ENCODE results near the gene SBDS. TPM values are rescaled to one million over a fixed set of nuclear protein-coding genes. Genes with fewer than 3 reads are reported as not detected.
"Not testable (repeated sequence)": the region's sequence is repeated elsewhere in the genome, so short reads cannot be mapped to it uniquely, and the experiment has no call there.

Gene SBDS
- total RNA-seq, 5 donors from 2014 or later (not counting 1 experiment from before 2014, with no cell fraction given): 59.9 to 297 (median 62.8) TPM

DNA sequence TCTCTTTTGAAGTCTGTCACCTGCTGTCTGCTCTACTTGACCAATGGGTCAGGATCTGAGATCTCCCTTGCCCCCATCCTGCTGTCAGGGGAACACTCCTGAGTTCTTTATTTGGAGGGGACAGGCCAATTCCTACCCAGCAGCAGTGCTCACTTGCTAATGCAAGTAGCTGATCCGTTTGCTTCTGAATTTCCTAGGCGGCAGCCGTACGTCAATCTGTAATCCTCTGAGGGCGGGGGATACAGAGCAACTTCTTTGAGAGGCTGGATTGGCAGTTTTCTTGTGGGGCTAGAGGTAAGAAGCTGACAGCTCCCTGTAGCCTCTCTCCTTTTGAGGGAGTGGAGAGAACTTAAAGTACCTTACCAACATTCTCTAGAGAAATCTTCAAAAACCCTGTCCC, 37.9 kb upstream of the SBDS start:
- Mint-ChIP-seq H3K27me3 (no peaks in the 10 kb centered on the region), H3K36me3 (peaks cover 34% of the 10 kb centered on the region), H3K9me3 (peaks cover 0 to 12% (median 6%) of the 10 kb centered on the region in 3 donors), H3K4me3 (no peak overlapping the region), H3K27ac (no peak overlapping the region), H3K4me1 (no peaks in the 10 kb centered on the region)
- H3K9me3 ChIP-seq: no peaks in the 10 kb centered on the region
- H3K4me3 ChIP-seq (ENCODE audit: control insufficient read depth in 1 of 2, extremely low read depth in 1 of 2, low read length in 1 of 2): no peak overlapping the region
- peaks cover 6 to 19% of the 10 kb centered on the region in 2 donors for H3K36me3 ChIP-seq (ENCODE audit: control insufficient read depth in 2 of 2, extremely low read depth in 1 of 2, insufficient read depth in 1 of 2, low read length in 1 of 2)
- CTCF ChIA-PET: no interaction called here
- no peaks in the 10 kb centered on the region for H3K4me1 ChIP-seq (ENCODE audit: control insufficient read depth in 1 of 2, extremely low read depth in 1 of 2, insufficient read depth in 2 of 2, low read length in 2 of 2)
- POLR2A ChIA-PET: no interaction called here
- no peak for ATAC-seq (replicated peaks in 1 of 4)
- DNase-seq: no peak
- no peaks in the 10 kb centered on the region for H3K27me3 ChIP-seq (replicated peaks in 1 of 2; ENCODE audit: control insufficient read depth in 2 of 2, extremely low read depth in 1 of 2, insufficient read depth in 2 of 2, low read length in 1 of 2)
- no peak overlapping the region for H3K27ac ChIP-seq (ENCODE audit: low read length)
- WGBS (ENCODE audit: insufficient coverage): 100% methylated on average over 1 of the region's 5 CpGs

DNA sequence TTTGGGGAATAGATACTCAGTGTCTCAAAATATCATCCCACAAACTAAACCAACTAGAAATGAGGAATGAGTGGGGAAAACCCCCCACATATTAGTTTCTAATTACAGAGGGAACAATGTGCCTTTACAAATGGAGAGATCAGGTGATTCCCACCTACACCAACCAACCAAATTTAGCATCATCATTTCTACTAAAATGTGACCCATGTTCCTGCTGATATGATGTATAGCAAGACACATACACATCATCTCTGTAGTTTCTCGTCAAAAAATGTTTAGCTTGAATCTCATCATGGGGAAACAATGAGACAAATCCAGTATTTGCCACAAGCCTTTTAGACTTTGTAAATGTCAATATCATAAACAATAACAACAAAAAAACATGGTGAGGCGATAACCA, 36.3 kb upstream of the SBDS start:
- Mint-ChIP-seq H3K36me3 (peaks cover 36% of the 10 kb centered on the region), H3K9me3 (peaks cover 0 to 12% (median 6%) of the 10 kb centered on the region in 3 donors)
- DNase-seq; H3K27me3 Mint-ChIP-seq; H3K27ac ChIP-seq (ENCODE audit: low read length); POLR2A ChIA-PET; H3K4me1 Mint-ChIP-seq; H3K4me3 ChIP-seq (ENCODE audit: control insufficient read depth in 1 of 2, extremely low read depth in 1 of 2, low read length in 1 of 2); H3K9me3 ChIP-seq; H3K4me3 Mint-ChIP-seq; CTCF ChIA-PET; H3K27ac Mint-ChIP-seq; H3K27me3 ChIP-seq (replicated peaks in 1 of 2; ENCODE audit: control insufficient read depth in 2 of 2, extremely low read depth in 1 of 2, insufficient read depth in 2 of 2, low read length in 1 of 2); H3K4me1 ChIP-seq (ENCODE audit: control insufficient read depth in 1 of 2, extremely low read depth in 1 of 2, insufficient read depth in 2 of 2, low read length in 2 of 2); ATAC-seq (replicated peaks in 1 of 4): not testable (repeated sequence)
- WGBS (ENCODE audit: insufficient coverage): no CpG with 5 or more reads among the region's 2 CpGs
- peaks cover 6 to 25% of the 10 kb centered on the region in 2 donors for H3K36me3 ChIP-seq (ENCODE audit: control insufficient read depth in 2 of 2, extremely low read depth in 1 of 2, insufficient read depth in 1 of 2, low read length in 1 of 2)

DNA sequence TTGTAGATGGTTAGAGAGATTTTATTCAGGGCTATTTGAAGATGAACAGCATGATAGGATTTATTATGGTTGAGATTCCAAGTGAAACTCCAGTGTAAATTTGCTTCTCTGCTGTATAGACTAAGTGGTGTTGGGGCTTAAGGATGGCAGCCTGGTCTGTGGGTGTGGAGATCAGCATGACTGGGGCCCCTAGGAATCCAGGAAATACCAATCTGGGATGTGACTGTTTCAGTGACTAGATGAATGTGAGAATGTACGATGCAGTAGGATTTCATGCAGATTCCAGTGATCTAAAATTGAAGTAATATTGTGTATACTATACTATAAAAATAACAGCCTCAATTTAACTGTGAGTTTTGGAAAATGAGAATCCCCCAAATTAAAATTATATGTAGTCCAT, 30.1 kb upstream of the SBDS start:
- DNase-seq; H3K27ac ChIP-seq (ENCODE audit: low read length); CTCF ChIA-PET; H3K4me1 ChIP-seq (ENCODE audit: control insufficient read depth in 1 of 2, extremely low read depth in 1 of 2, insufficient read depth in 2 of 2, low read length in 2 of 2); H3K4me1 Mint-ChIP-seq; ATAC-seq (replicated peaks in 1 of 4); H3K4me3 ChIP-seq (ENCODE audit: control insufficient read depth in 1 of 2, extremely low read depth in 1 of 2, low read length in 1 of 2); POLR2A ChIA-PET; H3K4me3 Mint-ChIP-seq; H3K9me3 ChIP-seq; H3K27me3 ChIP-seq (replicated peaks in 1 of 2; ENCODE audit: control insufficient read depth in 2 of 2, extremely low read depth in 1 of 2, insufficient read depth in 2 of 2, low read length in 1 of 2); H3K27me3 Mint-ChIP-seq; H3K9me3 Mint-ChIP-seq; H3K27ac Mint-ChIP-seq: not testable (repeated sequence)
- peaks cover 6 to 41% of the 10 kb centered on the region in 2 donors for H3K36me3 ChIP-seq (ENCODE audit: control insufficient read depth in 2 of 2, extremely low read depth in 1 of 2, insufficient read depth in 1 of 2, low read length in 1 of 2)
- peaks cover 47% of the 10 kb centered on the region for H3K36me3 Mint-ChIP-seq
- WGBS (ENCODE audit: insufficient coverage): no CpG with 5 or more reads among the region's 1 CpG

DNA sequence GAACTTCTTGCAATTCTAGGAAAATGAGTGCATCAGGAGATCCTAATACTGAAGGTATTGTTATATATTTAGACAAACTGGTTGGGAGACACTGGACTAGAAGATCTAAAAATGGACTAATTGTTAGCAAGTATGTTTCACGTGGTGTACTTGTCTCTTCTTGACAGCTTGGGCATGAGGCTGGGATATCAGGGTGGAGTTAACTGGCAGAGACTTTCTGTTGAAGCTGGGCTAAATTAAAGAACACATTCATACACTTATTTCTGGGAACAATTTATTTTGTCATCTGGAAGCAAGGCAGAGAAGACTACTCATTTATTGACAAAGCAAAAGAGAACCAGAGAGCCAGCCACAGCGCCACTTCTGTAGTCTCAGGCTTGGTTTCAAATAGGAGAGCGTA, 27.1 kb upstream of the SBDS start:
- H3K4me1 ChIP-seq (ENCODE audit: control insufficient read depth in 1 of 2, extremely low read depth in 1 of 2, insufficient read depth in 2 of 2, low read length in 2 of 2): no peaks in the 10 kb centered on the region
- no peaks in the 10 kb centered on the region for H3K9me3 ChIP-seq
- Mint-ChIP-seq H3K9me3 (no peaks in the 10 kb centered on the region), H3K27ac (no peak overlapping the region), H3K36me3 (peaks cover 55% of the 10 kb centered on the region), H3K4me1 (peaks cover 0 to 5% (median 0%) of the 10 kb centered on the region in 3 donors), H3K27me3 (no peaks in the 10 kb centered on the region), H3K4me3 (no peak overlapping the region)
- ChIA-PET CTCF (no interaction called here), POLR2A (no interaction called here)
- no peak overlapping the region for H3K27ac ChIP-seq (ENCODE audit: low read length)
- DNase-seq (no peak), ATAC-seq (replicated peaks in 1 of 4) (no peak)
- H3K36me3 ChIP-seq (ENCODE audit: control insufficient read depth in 2 of 2, extremely low read depth in 1 of 2, insufficient read depth in 1 of 2, low read length in 1 of 2): peaks cover 3 to 54% of the 10 kb centered on the region in 2 donors
- WGBS (ENCODE audit: insufficient coverage): 100% methylated on average over 1 of the region's 3 CpGs
- H3K4me3 ChIP-seq (ENCODE audit: control insufficient read depth in 1 of 2, extremely low read depth in 1 of 2, low read length in 1 of 2): no peak overlapping the region
- no peaks in the 10 kb centered on the region for H3K27me3 ChIP-seq (replicated peaks in 1 of 2; ENCODE audit: control insufficient read depth in 2 of 2, extremely low read depth in 1 of 2, insufficient read depth in 2 of 2, low read length in 1 of 2)

DNA sequence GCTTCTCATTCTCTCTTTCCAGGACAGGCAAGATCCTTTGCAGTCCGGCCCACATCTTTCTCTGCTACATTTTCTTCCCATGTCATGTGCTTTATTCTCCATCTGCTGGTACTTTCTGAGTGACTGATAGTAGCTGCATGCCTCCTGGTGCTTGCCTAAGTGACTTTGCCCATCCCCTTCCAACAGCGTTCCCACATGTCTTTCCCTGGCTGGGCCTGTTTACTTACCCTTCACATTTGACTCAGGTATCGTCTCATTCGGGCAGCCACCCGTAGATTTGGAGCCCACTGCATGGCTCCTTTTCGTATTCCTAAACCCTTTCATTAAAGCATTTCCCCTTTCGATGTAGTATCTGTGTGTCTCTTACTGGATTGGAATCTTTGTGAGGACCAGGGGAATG, 25.9 kb upstream of the SBDS start:
- H3K4me1 ChIP-seq (ENCODE audit: control insufficient read depth in 1 of 2, extremely low read depth in 1 of 2, insufficient read depth in 2 of 2, low read length in 2 of 2): no peaks in the 10 kb centered on the region
- H3K27ac ChIP-seq (ENCODE audit: low read length): no peak overlapping the region
- no peaks in the 10 kb centered on the region for H3K27me3 ChIP-seq (replicated peaks in 1 of 2; ENCODE audit: control insufficient read depth in 2 of 2, extremely low read depth in 1 of 2, insufficient read depth in 2 of 2, low read length in 1 of 2)
- ChIA-PET POLR2A (no interaction called here), CTCF (interaction anchor here in 1 of 2 donors (0.8 kb wide), 1 partner anchor 142 kb away, joined by 3 read pairs; no protein-coding TSS in a partner anchor)
- Mint-ChIP-seq H3K36me3 (peaks cover 61% of the 10 kb centered on the region), H3K27me3 (no peaks in the 10 kb centered on the region), H3K27ac (no peak overlapping the region), H3K9me3 (no peaks in the 10 kb centered on the region), H3K4me1 (peaks cover 0 to 5% (median 0%) of the 10 kb centered on the region in 3 donors), H3K4me3 (no peak overlapping the region)
- H3K4me3 ChIP-seq (ENCODE audit: control insufficient read depth in 1 of 2, extremely low read depth in 1 of 2, low read length in 1 of 2): no peak overlapping the region
- H3K9me3 ChIP-seq: no peaks in the 10 kb centered on the region
- 100% methylated on average over 3 of the region's 7 CpGs for WGBS (ENCODE audit: insufficient coverage)
- ATAC-seq (replicated peaks in 1 of 4) (no peak), DNase-seq (no peak)
- peaks cover 3 to 52% of the 10 kb centered on the region in 2 donors for H3K36me3 ChIP-seq (ENCODE audit: control insufficient read depth in 2 of 2, extremely low read depth in 1 of 2, insufficient read depth in 1 of 2, low read length in 1 of 2)

DNA sequence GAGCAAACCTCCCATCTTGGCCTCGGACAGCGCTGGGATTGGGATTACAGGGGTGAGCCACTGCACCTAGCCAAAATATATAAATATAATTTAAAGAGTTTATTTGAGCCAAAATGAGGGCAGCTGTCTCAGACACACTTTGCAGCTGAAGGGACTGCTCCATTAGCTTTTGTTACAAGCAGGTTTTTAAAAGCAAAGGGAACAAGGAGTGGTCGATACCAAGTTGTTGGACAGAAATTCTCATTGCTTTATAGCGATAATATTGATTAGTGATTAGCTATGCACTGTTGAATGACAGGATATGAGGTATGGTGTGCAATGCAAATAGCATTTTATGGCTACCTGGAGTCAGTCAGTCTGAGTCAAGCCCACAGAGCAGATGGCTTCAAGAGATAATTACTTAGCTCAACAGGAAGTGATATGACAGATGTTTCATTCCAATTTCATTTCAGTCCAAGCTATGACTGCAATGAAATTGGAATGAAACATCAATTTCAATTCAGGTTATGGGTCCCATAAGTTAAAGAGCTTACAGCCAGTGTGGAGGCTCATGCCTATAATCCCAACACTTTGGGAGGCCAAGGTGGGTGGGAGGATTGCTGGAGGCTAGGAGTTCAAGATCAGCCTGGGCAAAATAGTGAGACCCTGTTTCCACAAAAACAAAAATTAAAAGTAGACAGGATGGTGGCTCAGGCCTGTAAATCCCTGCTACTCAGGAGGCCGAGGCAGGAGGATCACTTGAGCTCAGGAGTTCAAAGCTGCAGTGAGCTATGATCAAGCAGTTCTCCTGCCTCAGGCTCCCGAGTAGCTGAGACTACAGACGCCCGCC, 24.4 kb upstream of the SBDS start:
- ATAC-seq (replicated peaks in 1 of 4) (no peak), DNase-seq (no peak)
- Mint-ChIP-seq H3K4me3 (no peak overlapping the region), H3K4me1 (peaks cover 0 to 5% (median 0%) of the 10 kb centered on the region in 3 donors), H3K27me3 (no peaks in the 10 kb centered on the region), H3K36me3 (peaks cover 60% of the 10 kb centered on the region), H3K9me3 (no peaks in the 10 kb centered on the region), H3K27ac (no peak overlapping the region)
- no peaks in the 10 kb centered on the region for H3K27me3 ChIP-seq (replicated peaks in 1 of 2; ENCODE audit: control insufficient read depth in 2 of 2, extremely low read depth in 1 of 2, insufficient read depth in 2 of 2, low read length in 1 of 2)
- H3K4me1 ChIP-seq (ENCODE audit: control insufficient read depth in 1 of 2, extremely low read depth in 1 of 2, insufficient read depth in 2 of 2, low read length in 2 of 2): no peaks in the 10 kb centered on the region
- 82% methylated on average over 3 of the region's 8 CpGs for WGBS (ENCODE audit: insufficient coverage)
- POLR2A ChIA-PET: interaction anchor here (0.6 kb wide), 2 partner anchors 388 to 463 kb away, joined by 3 to 6 read pairs; no protein-coding TSS in a partner anchor
- CTCF ChIA-PET: no interaction called here
- no peak overlapping the region for H3K27ac ChIP-seq (ENCODE audit: low read length)
- peaks cover 3 to 51% of the 10 kb centered on the region in 2 donors for H3K36me3 ChIP-seq (ENCODE audit: control insufficient read depth in 2 of 2, extremely low read depth in 1 of 2, insufficient read depth in 1 of 2, low read length in 1 of 2)
- H3K4me3 ChIP-seq (ENCODE audit: control insufficient read depth in 1 of 2, extremely low read depth in 1 of 2, low read length in 1 of 2): no peak overlapping the region
- H3K9me3 ChIP-seq: no peaks in the 10 kb centered on the region

Data from T-cell (primary cell).